GM19395 (cell line): ENCODE data around the gene MRPL48.
"Not testable (repeated sequence)": the region's sequence is repeated elsewhere in the genome, so short reads cannot be mapped to it uniquely, and the experiment has no call there.

Experiments
- ATAC-seq: cut with Tn5 transposase; IDR thresholded peaks from one replicate; pipeline ENCODE4 v1.9.1; 2021; ENCODE audit warnings: mild to moderate bottlenecking, moderate library complexity; ENCODE audit not compliant: unreplicated experiment

MRPL48 gene

DNA sequence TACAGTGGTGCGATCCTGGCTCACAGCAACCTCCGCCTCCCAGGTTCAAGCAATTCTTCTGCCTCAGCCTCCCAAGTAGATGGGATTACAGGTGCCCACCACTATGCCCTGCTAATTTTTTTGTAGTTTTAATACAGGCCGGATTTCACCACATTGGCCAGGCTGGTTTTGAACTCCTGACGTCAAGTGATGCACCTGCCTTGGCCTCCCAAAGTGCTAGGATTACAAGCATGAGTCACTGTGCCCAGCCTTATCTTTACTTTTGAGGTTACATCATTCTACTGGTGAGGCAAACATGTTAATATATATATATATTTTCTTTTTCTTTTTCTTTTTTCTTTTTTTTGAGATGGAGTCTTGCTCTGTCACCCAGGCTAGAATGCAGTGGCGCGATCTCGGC lies 16.9 kb upstream of the MRPL48 start:
- ATAC-seq = not testable (repeated sequence)

GRCh38 chr11:73779084-73779902 lies 8.4 kb upstream of the MRPL48 start:
- ATAC-seq = peak; percentile 97

DNA sequence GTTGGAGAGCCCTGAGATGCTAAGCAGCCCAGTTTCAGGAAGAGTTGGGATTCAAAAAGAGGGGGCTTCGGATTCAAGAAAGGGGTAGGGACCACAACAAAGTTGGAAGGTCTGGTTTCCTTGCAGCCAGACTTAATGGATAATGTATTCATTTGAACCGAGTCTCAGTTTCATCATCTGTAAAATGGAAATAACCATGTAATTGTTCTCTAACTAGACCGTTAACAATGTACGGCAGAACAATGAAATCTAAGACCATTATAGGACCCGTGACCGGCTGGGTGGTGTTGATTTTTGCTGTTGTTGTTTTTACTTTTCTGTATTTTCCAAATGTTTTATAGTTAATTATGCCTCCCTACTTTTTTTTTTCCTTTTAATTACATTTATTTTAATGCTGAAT lies 6.4 kb upstream of the MRPL48 start:
- no peak for ATAC-seq

GRCh38 chr11:73783483-73784020 lies 4.1 kb upstream of the MRPL48 start:
- no peak for ATAC-seq

GRCh38 chr11:73784080-73784634 lies 3.5 kb upstream of the MRPL48 start:
- ATAC-seq = no peak

GRCh38 chr11:73784734-73785133 lies 2.9 kb upstream of the MRPL48 start:
- ATAC-seq = no peak

GRCh38 chr11:73785467-73785866 lies 2.2 kb upstream of the MRPL48 start:
- not testable (repeated sequence) for ATAC-seq

- no peak for ATAC-seq
These were observed 527 bp upstream of the MRPL48 start for GRCh38 chr11:73787051-73787642.

DNA sequence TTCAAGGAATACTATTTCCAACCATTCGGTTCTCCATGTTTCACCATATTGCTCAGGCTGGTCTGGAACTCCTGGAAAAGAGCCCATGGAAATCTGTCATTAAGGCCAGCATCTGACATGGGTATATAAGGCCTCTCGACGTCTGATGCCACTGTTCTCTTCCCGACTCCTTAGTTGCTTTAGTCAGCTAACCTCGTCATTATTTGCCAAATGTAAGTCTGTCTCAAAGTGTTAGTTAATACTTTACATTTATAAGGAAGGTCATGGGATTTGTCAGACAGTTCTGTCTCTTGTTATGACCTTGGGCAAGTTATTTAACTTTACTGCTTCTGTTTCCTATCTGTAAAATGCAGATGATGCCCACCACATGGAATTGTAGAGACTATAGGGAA lies 1.6 kb downstream of the MRPL48 start:
- no peak for ATAC-seq

DNA sequence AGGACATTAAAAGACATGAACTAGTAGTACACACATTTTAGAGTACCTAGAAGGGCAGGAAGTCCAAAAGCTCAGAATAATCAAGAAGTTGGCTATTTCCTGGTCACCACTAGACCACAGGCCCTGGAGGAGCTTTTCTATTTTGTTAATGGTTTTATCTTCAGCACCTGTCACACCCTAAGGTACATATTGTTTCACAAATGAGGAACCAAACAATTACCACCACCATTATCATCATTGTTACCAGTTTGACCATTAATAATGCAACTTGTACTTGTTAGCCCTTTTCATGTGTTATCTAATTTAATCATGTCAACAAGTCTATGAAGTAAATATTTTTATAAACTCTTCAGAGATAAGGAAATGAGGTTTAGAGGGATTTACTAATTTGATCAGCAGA lies 4.9 kb downstream of the MRPL48 start:
- no peak for ATAC-seq

GRCh38 chr11:73795925-73796632 lies 8.4 kb downstream of the MRPL48 start:
- no peak for ATAC-seq

- ATAC-seq = no peak
These were observed 9.8 kb downstream of the MRPL48 start for GRCh38 chr11:73797457-73797856.

DNA sequence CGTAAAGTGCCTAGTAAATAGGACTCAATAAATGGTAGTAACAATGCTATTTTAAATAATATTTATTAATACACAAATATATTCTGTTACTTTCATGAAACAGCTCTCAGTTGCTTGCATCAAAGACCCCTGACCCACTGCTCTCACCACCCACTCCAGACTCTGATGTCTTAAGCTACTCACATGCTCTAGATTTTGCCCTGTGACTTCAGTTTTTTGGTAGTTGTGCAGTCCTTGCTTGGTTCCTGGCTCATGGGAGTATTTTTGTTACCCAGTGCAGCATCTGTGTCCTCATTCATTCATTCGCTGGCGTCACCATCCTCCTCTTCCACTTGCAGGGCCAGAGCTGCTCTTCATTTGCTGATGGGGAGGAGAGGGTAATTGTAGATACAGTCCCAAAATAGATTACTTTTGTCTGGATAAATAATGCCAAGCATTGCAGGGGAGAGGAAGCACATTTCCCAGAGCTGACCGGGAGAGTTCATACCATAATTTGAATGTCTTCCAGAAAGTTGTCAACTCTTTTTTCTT lies 12.7 kb downstream of the MRPL48 start:
- ATAC-seq = no peak

- no peak for ATAC-seq
These were observed 13.5 kb downstream of the MRPL48 start for GRCh38 chr11:73801136-73801535.

DNA sequence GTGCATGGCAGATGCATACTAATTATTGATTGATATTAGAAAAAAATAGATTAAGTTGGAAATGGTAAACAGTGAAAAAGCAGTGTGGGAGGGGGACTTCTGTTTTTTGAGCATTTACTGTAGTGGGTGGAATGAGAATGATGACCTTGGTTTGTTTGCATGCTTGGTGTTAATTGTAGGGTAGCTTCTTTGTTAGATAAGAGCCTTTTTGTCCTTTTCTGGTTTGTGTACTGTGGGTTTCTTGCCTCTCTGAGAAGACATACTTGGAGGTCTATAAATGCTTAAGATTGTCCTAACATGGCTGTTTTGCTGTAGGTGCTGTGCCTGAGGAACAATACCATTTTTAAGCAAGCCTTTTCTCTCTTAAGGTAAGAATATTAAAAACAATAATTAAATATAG lies 17.0 kb downstream of the MRPL48 start:
- ATAC-seq = no peak

GRCh38 chr11:73808052-73808451 lies 20.4 kb downstream of the MRPL48 start:
- no peak for ATAC-seq

DNA sequence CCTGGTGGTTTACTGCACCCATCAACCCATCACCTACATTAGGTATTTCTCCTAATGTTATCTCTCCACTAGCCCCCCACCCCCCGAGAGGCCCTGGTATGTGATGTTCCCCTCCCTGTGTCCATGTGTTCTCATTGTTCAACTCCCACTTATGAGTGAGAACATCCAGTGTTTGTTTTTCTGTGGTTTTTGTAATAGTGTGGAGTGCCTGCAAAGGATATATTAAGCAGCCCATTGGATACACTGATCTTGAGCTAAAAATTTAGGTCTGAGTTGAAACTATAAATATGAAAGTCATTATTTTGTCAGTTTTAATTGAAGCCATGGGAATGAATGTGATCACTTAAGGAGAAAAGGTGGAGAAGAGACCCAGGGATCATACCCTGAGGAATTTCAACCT lies 23.0 kb downstream of the MRPL48 start:
- no peak for ATAC-seq

DNA sequence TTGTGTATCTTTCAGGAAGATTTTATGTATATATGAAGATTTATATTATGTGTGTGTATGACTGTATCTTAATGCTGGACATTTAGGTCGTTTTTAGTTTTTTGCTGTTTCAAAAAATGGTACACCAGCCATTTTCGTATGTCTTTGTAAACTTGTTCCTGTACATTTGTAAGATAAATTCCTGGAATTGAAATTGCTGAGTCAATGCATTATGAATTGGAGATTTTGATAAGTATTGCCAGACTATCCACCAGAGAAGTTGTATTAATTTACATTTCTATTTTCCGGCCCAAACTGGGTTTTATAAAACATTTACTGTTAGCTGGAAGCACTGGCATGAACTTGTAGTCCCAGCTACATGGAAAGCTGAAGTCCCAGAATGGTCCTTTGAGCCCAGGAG lies 24.6 kb downstream of the MRPL48 start:
- ATAC-seq = no peak

DNA sequence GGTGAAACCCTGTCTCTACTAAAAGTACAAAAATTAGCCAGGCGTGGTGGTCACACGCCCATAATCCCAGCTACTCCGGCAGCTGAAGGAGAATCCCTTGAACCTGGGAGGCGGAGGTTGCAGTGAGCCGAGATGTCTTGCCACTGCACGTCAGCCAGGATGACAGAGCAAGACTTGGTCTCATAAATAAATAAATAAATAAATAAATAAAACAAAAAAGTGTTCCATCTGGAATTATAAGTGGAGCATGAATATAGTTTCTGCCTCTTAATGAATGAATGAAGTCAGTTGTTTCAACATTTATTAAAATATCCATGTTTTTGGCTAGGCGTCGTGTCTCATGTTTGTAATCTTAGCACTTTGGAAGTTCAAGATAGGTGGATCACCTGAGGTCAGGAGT lies 27.1 kb downstream of the MRPL48 start:
- no peak for ATAC-seq

- no peak for ATAC-seq
These were observed 31.2 kb downstream of the MRPL48 start for GRCh38 chr11:73818846-73819245.

DNA sequence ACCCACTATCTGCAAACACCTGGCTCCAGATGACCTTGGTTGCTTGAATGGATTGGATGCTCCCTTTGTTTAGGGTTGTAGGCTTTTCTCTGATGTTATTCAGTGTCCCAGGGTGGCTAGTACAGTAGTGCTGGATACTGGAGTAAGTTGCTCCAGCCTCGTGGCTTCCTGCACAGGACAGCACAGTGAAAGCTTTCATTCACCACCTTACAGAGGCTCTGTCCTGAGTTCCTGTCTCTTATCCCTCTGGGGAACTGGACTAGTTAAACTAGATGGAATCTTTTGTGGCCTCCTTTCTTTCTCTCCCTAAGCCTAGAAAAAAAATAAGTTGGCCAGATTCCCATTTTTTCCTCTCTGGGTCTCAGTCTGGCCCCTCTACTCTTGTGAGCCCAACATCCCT lies 42.6 kb downstream of the MRPL48 start:
- no peak for ATAC-seq
